ENCODE data around the gene OGFR. TPM values are rescaled to one million over a fixed set of nuclear protein-coding genes. Genes with fewer than 3 reads are reported as not detected.

Gene OGFR
- total RNA-seq, 2 experiments from 2014 or later, result 54.5 to 56.0 TPM

DNA sequence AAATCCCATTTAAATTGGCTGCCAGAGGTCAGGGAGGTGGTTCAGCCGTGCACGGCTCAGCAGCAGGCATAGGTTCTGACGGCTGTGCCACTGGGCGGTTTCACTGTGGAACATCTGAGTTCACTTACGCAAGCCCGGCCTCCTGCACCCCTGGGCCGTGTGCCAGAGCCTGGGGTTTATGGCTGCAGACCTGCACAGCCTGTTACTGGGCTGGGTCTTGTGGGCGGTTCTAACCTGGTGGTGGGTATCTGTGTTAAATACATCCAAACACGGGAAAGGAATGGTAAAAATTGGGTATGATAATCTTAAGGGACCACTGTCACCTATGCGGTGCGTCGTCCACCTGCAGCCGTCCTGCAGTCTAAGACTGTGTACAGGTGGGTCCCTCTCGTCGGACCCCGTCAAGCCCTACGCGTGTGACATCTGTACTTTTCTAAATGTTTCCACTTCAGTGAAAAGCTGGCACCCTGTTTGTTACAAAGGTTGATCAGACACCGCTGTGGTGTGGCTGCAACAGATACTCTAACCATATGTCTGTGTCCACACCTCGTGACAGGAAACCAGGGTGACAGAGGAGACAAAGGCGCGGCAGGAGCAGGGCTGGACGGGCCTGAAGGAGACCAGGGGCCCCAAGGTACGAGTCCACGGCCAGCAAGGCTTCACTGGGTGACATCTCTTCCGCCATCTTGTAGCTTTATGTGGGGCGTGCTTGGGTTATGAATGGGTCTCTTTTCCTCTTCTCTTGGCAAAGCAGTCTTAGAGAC lies 33.7 kb downstream of the OGFR start:
- Histone ChIP-seq H3K4me3 (ENCODE audit: low read length) (no peak overlapping the region), H3K9me3 (ENCODE audit: control insufficient read depth in 1 of 2, insufficient read depth in 1 of 2, low read length in 2 of 2) (no peaks in the 10 kb centered on the region), H3K27me3 (ENCODE audit: control insufficient read depth in 1 of 2, insufficient read depth in 2 of 2, low read length in 2 of 2) (no peaks in the 10 kb centered on the region), H3K27ac (ENCODE audit: low read depth in 1 of 2, low read length in 2 of 2) (no peak overlapping the region), H3K36me3 (ENCODE audit: insufficient read depth, low read length) (no peaks in the 10 kb centered on the region), H3K4me1 (ENCODE audit: insufficient read depth, low read length) (no peaks in the 10 kb centered on the region)
- H3K27me3 Mint-ChIP-seq, result no peaks in the 10 kb centered on the region
- POLR2A ChIA-PET, result no interaction called here
- no peak overlapping the region for H3K4me3 Mint-ChIP-seq
- no peaks in the 10 kb centered on the region for H3K4me1 Mint-ChIP-seq (ENCODE audit: low read depth)
- H3K9me3 Mint-ChIP-seq, result no peaks in the 10 kb centered on the region
- TF ChIP-seq, protein P1, sequence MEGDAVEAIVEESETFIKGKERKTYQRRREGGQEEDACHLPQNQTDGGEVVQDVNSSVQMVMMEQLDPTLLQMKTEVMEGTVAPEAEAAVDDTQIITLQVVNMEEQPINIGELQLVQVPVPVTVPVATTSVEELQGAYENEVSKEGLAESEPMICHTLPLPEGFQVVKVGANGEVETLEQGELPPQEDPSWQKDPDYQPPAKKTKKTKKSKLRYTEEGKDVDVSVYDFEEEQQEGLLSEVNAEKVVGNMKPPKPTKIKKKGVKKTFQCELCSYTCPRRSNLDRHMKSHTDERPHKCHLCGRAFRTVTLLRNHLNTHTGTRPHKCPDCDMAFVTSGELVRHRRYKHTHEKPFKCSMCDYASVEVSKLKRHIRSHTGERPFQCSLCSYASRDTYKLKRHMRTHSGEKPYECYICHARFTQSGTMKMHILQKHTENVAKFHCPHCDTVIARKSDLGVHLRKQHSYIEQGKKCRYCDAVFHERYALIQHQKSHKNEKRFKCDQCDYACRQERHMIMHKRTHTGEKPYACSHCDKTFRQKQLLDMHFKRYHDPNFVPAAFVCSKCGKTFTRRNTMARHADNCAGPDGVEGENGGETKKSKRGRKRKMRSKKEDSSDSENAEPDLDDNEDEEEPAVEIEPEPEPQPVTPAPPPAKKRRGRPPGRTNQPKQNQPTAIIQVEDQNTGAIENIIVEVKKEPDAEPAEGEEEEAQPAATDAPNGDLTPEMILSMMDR (IDR thresholded peaks at IDR 0.05), result no peak
- H3K27ac Mint-ChIP-seq, result no peak overlapping the region
- DNase-seq (no peak), ATAC-seq (ENCODE audit: poor library complexity) (no peak)
- peaks cover 4% of the 10 kb centered on the region for H3K36me3 Mint-ChIP-seq (ENCODE audit: low read depth)
- intact Hi-C loops (cut with DNase I, micrococcal nuclease), result no loop called here
- CTCF ChIA-PET, result no interaction called here

DNA sequence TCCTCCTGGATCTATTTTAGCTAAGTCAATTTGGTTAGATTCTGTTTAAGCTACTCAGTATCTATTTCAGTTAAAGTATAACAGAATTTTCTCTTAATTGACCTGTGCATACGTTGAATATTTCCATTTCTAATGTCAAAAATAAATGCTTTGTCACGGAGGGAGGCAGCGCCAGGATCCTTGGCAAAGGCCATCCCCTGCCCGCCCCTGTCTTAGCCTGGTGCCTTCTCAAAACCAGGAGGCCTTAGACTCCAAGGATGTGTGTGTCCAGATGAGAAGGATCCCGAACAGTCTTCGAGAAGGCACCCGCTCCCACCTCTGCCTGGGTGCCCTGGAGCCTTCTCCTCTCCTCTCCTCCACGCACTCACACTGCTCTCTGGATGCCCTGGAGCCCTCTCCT lies 34.6 kb downstream of the OGFR start:
- CTCF ChIA-PET, result no interaction called here
- DNase-seq (no peak), ATAC-seq (ENCODE audit: poor library complexity) (no peak)
- no peaks in the 10 kb centered on the region for H3K9me3 Mint-ChIP-seq
- H3K27ac Mint-ChIP-seq, result no peak overlapping the region
- POLR2A ChIA-PET, result no interaction called here
- H3K27ac ChIP-seq (ENCODE audit: low read depth in 1 of 2, low read length in 2 of 2), result no peak overlapping the region
- no peaks in the 10 kb centered on the region for H3K9me3 ChIP-seq (ENCODE audit: control insufficient read depth in 1 of 2, insufficient read depth in 1 of 2, low read length in 2 of 2)
- intact Hi-C loops (cut with DNase I, micrococcal nuclease), result no loop called here
- no peaks in the 10 kb centered on the region for H3K27me3 ChIP-seq (ENCODE audit: control insufficient read depth in 1 of 2, insufficient read depth in 2 of 2, low read length in 2 of 2)
- TF ChIP-seq, protein P1 (IDR thresholded peaks at IDR 0.05), result no peak
- H3K4me3 ChIP-seq (ENCODE audit: low read length), result no peak overlapping the region
- H3K36me3 Mint-ChIP-seq (ENCODE audit: low read depth), result peaks cover 4% of the 10 kb centered on the region
- no peaks in the 10 kb centered on the region for H3K36me3 ChIP-seq (ENCODE audit: insufficient read depth, low read length)
- H3K4me3 Mint-ChIP-seq, result no peak overlapping the region
- no peaks in the 10 kb centered on the region for H3K4me1 ChIP-seq (ENCODE audit: insufficient read depth, low read length)
- no peaks in the 10 kb centered on the region for H3K4me1 Mint-ChIP-seq (ENCODE audit: low read depth)
- no peaks in the 10 kb centered on the region for H3K27me3 Mint-ChIP-seq

DNA sequence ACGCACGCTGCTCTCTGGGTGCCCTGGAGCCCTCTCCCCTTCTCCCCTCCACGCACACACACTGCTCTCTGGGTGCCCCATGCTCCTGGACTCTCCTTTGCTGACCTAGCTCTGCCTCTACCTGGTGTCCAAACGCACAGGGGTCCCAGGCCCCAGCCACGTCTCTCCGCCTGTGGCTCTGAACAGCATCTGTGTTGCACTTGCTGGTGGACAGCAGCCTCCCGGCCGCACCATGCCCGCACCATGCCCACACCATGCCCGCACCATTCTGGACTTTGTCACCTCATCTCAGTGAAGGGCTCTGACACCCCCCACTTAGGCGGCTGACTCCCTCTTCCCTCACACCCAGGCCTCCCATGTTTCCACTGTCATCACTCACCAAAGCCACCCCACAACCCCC lies 35.2 kb downstream of the OGFR start:
- intact Hi-C loops (cut with DNase I, micrococcal nuclease), result no loop called here
- no peak overlapping the region for H3K27ac Mint-ChIP-seq
- Histone ChIP-seq H3K9me3 (ENCODE audit: control insufficient read depth in 1 of 2, insufficient read depth in 1 of 2, low read length in 2 of 2) (no peaks in the 10 kb centered on the region), H3K36me3 (ENCODE audit: insufficient read depth, low read length) (no peaks in the 10 kb centered on the region), H3K27ac (ENCODE audit: low read depth in 1 of 2, low read length in 2 of 2) (no peak overlapping the region), H3K4me1 (ENCODE audit: insufficient read depth, low read length) (no peaks in the 10 kb centered on the region), H3K4me3 (ENCODE audit: low read length) (no peak overlapping the region), H3K27me3 (ENCODE audit: control insufficient read depth in 1 of 2, insufficient read depth in 2 of 2, low read length in 2 of 2) (no peaks in the 10 kb centered on the region)
- no peaks in the 10 kb centered on the region for H3K27me3 Mint-ChIP-seq
- ChIA-PET CTCF (no interaction called here), POLR2A (no interaction called here)
- peaks cover 4% of the 10 kb centered on the region for H3K36me3 Mint-ChIP-seq (ENCODE audit: low read depth)
- TF ChIP-seq, protein P1 (IDR thresholded peaks at IDR 0.05), result no peak
- no peaks in the 10 kb centered on the region for H3K4me1 Mint-ChIP-seq (ENCODE audit: low read depth)
- H3K9me3 Mint-ChIP-seq, result no peaks in the 10 kb centered on the region
- DNase-seq, result no peak
- no peak overlapping the region for H3K4me3 Mint-ChIP-seq
- no peak for ATAC-seq (ENCODE audit: poor library complexity)

Data from CD4-positive, alpha-beta T cell (primary cell).